ENCODE data around the gene PEX5L.

Gene PEX5L

GRCh38 chr3:179887295-179887943, 149.3 kb downstream of the PEX5L start:
- no peak for DNase-seq

- no peak for DNase-seq
These were observed 150.8 kb downstream of the PEX5L start for GRCh38 chr3:179885950-179886349.

DNA sequence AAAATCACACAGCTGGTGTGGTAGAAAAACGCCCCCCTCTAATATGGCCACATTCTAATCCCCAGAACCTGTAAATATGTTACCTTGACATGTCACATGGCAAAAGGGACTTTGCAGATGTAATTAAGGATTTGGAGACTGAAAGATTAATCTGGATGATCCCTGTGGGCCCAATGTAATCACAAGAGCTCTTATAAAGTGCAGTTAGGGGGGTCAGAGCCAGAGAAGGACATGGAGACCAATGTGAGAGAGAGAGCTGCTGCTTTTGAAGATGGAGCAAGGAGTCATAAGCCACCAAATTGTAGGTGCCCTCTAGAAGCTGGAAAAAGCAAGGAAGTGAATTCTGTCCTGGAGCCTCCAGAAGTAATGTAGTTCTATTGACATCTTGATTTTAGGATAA, 152.6 kb downstream of the PEX5L start:
- DNase-seq: no peak

- no peak for DNase-seq
These were observed 154.4 kb downstream of the PEX5L start for GRCh38 chr3:179882292-179882691.

DNA sequence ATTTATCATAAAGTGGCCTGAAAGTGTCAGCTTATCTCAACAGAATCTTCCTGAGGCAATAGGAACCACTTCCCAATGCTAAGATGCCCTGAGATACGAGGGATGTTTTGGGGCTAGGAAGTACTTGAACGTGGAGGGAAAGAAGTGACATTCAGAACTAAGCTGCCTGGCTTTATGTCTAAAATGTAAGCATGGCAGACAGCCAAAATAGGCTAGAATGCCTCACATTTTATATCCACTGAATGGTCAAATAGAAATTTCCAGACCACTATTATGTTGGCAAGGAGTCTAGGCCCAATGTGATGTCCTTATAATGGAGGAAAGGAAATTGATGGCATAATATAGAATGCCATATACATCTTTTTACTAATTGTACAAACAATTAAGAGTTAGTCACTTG, 154.9 kb downstream of the PEX5L start:
- DNase-seq: no peak

- DNase-seq: no peak
These were observed 155.9 kb downstream of the PEX5L start for GRCh38 chr3:179880868-179881267.

DNA sequence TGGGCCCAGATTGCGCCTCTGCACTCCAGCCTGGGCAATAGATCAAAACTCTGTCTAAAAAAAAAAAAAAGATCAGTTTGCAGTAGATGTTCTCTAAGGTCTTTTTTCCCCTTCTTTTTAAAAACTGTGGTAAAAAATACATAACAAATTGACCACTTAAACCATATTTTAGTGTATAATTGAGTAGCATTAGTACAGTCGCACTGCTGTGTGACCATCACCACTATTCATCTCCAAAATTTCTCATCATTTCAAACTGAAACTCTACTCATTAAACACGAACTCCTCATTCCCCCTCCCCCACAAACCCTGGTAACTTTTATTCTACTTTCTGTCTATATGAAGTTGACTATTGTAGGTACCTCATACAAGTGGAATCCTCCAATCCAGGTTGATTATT, 160.3 kb downstream of the PEX5L start:
- no peak for DNase-seq

GRCh38 chr3:179872842-179873241, 163.9 kb downstream of the PEX5L start:
- DNase-seq: no peak

DNA sequence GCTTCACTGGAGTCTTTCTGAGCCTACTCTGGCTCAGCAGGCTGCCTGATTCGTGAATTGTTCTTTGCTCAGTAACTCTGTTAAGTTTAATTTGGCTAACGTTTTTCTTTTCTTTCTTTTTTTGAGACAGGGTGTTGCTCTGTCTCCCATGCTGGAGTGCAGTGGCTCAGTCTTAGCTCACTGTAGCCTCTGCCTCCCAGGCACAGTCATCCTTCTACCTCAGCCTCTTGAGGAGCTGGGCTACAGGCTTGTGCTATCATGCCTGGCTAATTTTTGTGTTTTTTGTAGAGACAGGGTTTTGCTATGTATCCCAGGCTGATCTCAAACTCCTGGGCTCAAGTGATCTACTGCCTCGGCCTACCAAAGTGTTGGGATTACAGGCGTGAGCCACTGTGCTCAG, 165.0 kb downstream of the PEX5L start:
- DNase-seq: no peak

DNA sequence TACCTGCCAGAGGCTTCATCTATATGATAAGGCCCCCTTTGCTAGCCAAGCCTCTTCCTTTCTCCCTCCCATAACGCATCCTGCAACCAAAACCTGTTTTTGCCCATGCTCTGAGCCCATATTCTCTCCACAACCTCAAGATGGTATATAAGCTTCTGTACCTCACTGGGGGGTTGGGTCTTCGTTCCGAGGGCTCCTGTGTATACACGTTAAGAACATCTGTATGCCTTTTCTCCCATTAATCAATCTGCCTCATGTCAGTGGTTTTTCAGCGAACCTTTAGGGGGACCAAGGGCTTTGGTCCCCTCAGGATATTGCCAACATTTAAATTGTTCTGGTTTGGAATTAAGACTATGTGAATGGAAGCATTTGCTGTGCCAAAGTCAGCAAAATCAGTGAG, 168.0 kb downstream of the PEX5L start:
- no peak for DNase-seq

GRCh38 chr3:179867961-179868360, 168.8 kb downstream of the PEX5L start:
- no peak for DNase-seq

GRCh38 chr3:179865861-179866505, 170.8 kb downstream of the PEX5L start:
- DNase-seq: no peak

DNA sequence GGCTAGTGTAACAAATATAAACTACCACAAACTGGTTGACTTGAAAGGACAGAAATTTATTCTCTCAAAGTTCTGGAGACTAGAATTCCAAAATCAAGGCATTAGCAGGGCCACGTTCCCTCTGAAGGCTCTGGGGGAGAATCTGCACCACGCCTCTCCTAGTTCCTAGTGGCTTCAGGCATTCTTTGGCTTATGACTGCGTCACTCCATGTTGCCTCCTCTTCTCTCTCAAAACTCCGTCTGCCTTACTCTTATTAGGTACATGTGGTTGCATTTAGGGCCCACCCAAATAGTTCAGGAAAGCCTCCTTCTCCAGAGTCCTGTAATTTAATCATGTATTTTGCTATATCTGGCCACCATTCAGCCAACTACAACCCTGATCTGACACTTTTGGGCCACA, 174.8 kb downstream of the PEX5L start:
- DNase-seq: no peak

DNA sequence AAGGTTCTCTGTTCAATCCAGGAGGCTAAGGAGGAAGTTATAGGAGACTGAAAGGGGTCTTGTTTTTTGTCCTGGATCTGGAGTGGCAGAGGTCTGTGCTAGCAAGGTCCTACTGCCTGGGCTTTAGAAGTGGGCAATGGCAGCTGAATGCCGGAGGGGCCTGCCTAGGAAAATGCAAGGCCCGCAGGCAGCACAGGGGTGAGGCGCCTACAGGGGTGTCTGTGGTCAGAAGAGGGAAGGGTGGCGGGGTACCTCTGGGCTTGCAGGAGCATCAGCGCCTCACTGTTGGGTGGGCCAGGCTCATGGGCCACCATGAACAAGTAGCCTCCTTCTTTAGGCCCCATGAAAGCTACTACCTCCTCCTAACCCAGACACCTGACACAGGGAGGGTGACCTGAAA, 175.4 kb downstream of the PEX5L start:
- no peak for DNase-seq

DNA sequence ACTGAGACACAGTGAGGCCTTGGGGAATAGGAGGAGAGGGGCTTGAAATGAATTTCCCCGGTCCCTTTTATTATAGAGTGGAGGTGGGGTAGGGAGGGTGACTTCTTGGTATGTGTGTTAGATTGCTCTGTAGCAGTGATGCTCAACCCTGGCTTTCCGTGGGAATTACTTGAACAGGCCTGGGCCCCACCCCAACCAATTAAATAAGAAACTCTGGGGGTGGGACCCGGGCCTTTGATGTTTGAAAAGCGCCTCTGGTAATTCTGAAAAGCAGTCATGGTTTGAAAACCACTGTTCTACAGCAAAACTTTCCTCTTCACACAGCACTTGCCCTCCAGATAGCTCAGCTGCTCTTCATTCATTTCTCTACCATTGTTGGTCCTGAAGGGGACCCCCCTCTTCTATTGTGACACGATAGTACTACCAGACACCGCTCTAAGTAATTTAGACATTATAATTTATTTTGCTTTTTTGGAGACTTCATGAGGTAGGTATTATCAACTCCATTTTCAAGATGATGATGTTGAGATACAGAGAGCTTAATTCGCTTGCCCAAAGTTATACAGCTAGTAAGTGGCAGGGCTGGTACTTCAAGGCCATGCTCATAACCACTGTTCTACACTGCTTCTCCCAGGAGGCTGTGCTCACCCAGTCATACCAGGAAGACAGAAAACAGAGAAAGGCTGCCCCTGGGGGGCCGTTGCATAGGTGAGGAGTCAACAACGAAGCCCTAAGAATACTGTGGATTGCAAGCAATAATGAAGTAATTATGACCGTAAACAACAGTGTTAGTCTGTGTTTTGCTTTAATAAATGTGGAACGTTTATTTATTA, 176.2 kb downstream of the PEX5L start:
- no peak for DNase-seq

DNA sequence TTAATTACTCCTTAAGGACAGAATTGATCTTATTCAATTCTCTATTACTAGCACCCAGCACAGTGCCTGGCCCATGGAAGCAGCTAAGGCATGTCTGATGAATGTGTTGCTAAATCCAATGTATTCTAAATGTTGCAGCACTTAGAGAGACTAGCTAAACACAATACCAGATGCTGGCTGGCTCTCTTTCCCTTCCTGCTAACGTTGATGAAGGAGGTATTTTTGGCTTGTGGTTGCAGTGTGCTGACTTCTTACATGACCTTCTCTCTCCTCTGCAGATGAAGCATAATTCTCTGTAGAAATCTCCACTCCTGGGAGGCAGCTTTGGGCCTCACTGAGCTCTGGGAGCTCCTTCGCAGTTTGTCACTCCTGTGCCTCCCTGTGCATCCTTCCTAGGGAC, 183.6 kb downstream of the PEX5L start:
- no peak for DNase-seq

DNA sequence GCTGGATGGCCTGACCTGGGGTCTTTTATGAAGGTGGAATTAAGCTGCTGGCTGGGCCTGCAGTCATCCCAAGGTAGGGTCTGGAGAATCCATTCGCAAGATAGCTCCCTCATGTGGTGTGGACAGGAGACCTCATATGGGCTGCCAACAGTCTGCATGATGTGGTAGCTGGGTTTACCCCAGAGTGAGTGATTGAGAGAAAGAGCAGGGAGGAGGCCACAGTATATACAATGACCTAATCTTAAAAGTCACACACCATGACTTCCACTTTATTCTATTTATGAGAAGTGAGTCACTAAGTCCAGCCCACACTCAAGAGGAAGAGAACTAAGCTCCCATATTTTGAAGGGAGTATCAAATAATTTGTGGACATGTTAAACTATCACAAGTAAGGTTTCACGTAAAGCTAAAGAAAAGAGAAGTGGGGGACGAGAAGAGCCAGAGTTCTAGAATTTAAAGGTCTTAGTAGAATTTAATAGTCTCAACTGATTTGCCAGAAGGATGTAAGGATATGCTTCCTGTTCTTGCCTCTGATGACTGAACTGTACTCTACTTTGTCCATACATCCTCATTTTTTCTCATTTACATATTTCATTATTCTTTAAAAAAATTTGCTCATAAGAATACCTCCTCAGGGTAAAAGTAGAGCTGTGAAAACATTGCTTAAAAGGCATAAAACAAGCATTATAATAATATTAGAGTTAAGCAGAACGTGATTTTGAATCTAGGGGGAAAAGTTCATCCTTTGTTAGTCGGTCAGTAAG, 184.4 kb downstream of the PEX5L start:
- no peak for DNase-seq

DNA sequence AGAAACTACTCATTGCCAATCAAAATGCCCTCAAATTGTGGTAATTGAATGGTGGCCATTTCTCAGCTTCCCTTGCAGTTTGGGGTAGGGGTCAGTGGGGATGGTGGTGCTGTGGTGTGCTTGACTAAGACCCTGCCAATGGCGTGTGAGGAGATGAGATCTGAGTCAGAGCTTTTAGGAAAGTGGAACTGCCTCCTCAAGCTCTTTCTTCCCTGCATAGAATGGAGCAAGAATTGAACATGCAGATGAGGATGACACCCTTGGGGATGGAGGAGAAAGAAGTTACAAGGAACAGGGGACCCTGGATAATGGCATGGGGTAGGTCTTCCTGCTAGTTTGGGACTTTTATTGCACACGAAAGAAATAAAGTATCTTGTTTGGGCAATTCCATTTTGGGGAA, 188.0 kb downstream of the PEX5L start:
- DNase-seq: no peak

DNA sequence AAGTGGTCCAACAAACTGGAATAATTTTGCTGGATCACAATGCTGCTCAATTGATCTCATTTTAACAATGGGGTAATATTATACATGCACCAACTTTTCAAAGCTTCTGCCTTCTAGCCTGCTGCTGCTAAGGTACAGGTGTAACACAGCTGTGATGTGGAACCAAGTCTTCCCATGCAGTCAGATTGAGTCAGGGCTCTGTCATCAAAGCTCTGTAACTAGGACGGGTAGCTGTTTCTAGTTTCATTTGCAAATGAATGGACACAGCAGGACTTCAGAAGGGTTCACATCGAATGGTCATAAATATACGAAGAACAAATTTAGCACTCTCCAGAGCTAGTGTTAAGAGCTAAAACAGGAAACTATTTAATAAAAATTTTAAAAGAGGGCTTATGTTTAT, 194.7 kb downstream of the PEX5L start:
- DNase-seq: no peak

DNA sequence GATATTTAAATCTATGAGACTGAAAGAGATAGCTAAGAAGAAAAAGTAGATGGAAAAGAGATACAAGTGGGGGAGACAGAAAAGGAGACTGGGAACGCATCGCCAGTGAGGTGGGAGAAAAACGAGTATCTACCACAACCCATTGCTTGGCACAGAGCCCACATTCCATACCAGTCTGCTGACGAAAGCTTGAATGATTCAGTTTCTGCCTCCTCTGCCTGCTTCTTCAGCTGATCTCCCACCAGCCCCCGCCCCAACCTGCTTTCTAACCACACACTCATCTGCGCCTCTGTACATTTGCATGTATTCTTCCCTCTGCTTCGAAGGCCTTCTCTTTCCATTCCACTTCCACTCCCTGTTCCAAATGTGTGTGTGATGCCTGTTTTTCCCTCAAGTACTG, 195.8 kb downstream of the PEX5L start:
- no peak for DNase-seq

- DNase-seq: no peak
These were observed 199.4 kb downstream of the PEX5L start for GRCh38 chr3:179837374-179837773.

DNA sequence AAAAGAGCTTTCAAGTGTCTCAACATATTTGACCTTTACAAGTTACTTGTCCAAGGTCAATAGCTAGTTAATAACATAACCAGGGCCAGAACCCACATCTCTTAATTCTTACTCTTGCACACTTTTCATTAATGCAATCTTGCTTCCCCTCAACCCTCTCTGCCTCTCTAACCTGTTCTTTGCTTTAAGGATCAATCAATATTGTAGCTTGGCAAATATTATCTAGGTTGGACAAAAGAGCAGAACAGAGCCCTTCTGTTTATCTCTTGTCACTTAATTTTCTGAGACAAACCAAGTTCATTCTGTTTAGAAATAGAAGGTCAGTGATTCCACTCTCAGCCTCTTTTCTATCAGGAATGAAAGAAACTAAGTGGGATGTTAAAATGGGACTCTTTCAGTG, 203.4 kb downstream of the PEX5L start:
- DNase-seq: no peak

GRCh38 chr3:179832333-179832854, 204.3 kb downstream of the PEX5L start:
- no peak for DNase-seq
